Measurements from ENCODE around the gene ACO1.

GRCh38 chr9:32371679-32372078 lies 12.8 kb upstream of the ACO1 start:
- TF ChIP-seq CTCF (IDR thresholded peaks at IDR 0.05 in 2 of 3, conservative IDR thresholded peaks at IDR 0.05 in 1 of 3; ENCODE audit: borderline replicate concordance in 1 of 3, insufficient read depth in 1 of 3, low read depth in 2 of 3, low read length in 2 of 3), result no peak
- no peak for TF ChIP-seq FOSL1 (IDR thresholded peaks at IDR 0.05; ENCODE audit: low read depth)
- TF ChIP-seq POLR2AphosphoS5 (IDR thresholded peaks at IDR 0.05; ENCODE audit: low read depth, low read length), result no peak
- TF ChIP-seq EZH2 (IDR thresholded peaks at IDR 0.05), result no peak
- TF ChIP-seq POLR2A (IDR thresholded peaks at IDR 0.05; ENCODE audit: borderline replicate concordance, extremely low read depth, insufficient read depth, insufficient read length), result no peak
- no peak for TF ChIP-seq ATF3 (IDR thresholded peaks at IDR 0.05)
- TF ChIP-seq EZH2phosphoT487 (IDR thresholded peaks at IDR 0.05; ENCODE audit: borderline replicate concordance), result no peak
- no peak for TF ChIP-seq REST (IDR thresholded peaks at IDR 0.05; ENCODE audit: low read depth)
- no peak for TF ChIP-seq SP1 (IDR thresholded peaks at IDR 0.05; ENCODE audit: low read depth)
- no peak for TF ChIP-seq YY1 (IDR thresholded peaks at IDR 0.05; ENCODE audit: extremely low read depth, insufficient replicate concordance, low read depth, low read length)
- TF ChIP-seq MAX (IDR thresholded peaks at IDR 0.05), result no peak
- no peak for TF ChIP-seq ZNF274 (IDR thresholded peaks at IDR 0.05; ENCODE audit: low read depth, low read length)
- TF ChIP-seq RAD21 (IDR thresholded peaks at IDR 0.05; ENCODE audit: low read depth), result no peak
- no peak for TF ChIP-seq SRF (IDR thresholded peaks at IDR 0.05; ENCODE audit: low read depth)
